Stimulated activated CD8-positive, alpha-beta memory T cell treated with anti-CD3 and anti-CD28 coated beads, Interleukin-7, amount 100 ng/mL, for 24 hours (primary cell): Measurements from ENCODE around the gene PI4K2A.
A peak's percentile ranks its signal among the peaks of the same experiment; 100 is the strongest.

Experiments used
- DNase-seq: peaks from one replicate; pipeline ENCODE4 v3.0.0-alpha.2; 2020; ENCODE audit warnings: low read depth

PI4K2A gene

GRCh38 chr10:97640174-97640867, at the start of gene PI4K2A:
TSS of gene PI4K2A (plus strand) at chr10:97640671. CDS start at chr10:97640743, 72 bp downstream.
- DNase-seq = peak; percentile 98

- DNase-seq = no peak
Observed at GRCh38 chr10:97590748-97591495, 49.5 kb upstream of the PI4K2A start.

DNA sequence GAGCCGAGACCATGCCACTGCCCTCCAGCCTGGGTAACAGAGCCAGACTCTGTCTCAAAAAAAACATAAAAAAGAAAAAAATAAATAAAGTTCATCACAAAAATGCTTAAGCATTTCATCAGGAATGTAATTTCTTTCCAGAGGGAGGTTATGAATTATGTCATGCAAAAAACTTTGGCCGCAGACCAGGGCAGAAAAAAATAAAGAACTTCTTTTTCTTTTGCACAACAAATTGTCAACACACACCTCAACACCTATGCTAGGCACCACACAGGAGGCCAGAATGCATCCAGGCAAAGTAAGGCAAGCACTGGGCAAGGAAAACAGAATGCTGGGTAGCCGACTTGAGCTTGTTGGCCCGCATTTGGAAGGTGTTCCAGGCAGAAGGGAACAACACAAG, 47.0 kb upstream of the PI4K2A start:
- DNase-seq = no peak

GRCh38 chr10:97596101-97597082, 44.1 kb upstream of the PI4K2A start:
- no peak for DNase-seq

GRCh38 chr10:97597778-97598177, 42.7 kb upstream of the PI4K2A start:
- DNase-seq = no peak

DNA sequence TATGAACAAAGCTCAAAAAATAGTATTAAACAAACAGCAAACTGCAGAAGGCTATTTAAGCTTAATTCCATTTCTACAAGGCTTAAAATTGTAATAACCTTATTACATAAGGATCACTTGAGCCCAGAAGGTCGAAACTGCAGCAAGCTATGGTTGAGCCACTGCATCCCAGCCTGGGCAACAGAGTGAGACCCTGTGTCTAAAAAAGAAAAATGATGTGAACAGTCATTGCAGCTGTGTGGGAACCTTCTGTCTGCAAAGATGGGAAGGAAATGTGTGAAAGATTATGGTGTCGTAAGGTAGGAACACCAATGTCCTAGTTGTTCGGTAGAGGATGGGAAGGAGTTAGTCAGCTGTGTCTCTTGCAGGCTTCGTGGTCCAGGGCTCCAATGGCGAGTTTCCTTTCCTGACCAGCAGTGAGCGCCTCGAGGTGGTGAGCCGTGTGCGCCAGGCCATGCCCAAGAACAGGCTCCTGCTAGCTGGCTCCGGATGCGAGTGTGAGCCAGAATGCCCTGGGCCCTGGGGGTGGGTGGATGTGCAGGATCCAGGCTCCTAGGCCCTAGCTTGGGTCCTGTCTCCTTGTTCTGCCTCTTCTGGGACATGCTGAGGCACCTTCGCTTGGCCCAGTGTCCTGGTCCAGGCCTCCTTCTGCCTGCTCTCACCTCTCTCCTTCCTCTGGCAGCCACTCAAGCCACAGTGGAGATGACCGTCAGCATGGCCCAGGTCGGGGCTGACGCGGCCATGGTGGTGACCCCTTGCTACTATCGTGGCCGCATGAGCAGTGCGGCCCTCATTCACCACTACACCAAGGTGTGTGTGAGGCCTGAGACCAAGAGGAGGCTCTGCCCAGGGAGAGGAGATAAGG, 41.8 kb upstream of the PI4K2A start:
- no peak for DNase-seq

DNA sequence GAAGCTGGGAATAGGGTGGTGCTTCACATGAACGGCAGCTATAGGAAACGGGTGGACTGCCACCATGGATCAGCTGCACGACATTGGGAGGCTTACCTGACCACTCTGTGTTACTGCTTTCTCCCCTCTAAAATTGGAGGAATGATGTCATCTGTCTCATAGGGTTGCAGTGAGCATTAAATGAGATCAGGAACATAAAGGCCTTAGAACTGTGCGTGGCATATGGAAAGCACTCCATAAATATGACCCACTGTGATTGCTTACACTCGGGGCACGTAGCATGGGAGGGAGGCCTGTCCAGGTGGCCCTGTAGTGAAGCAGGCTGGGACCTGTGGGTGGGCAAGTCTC, 41.2 kb upstream of the PI4K2A start:
- no peak for DNase-seq

- DNase-seq = no peak
Observed at GRCh38 chr10:97600616-97601015, 39.9 kb upstream of the PI4K2A start.

- DNase-seq = no peak
Observed at GRCh38 chr10:97601268-97602215, 38.9 kb upstream of the PI4K2A start.

GRCh38 chr10:97607095-97607636, 33.3 kb upstream of the PI4K2A start:
- DNase-seq = no peak

GRCh38 chr10:97608991-97609561, 31.4 kb upstream of the PI4K2A start:
- DNase-seq = no peak

- DNase-seq = no peak
Observed at GRCh38 chr10:97611473-97611872, 29.0 kb upstream of the PI4K2A start.

GRCh38 chr10:97612386-97612785, 28.1 kb upstream of the PI4K2A start:
- DNase-seq = no peak

DNA sequence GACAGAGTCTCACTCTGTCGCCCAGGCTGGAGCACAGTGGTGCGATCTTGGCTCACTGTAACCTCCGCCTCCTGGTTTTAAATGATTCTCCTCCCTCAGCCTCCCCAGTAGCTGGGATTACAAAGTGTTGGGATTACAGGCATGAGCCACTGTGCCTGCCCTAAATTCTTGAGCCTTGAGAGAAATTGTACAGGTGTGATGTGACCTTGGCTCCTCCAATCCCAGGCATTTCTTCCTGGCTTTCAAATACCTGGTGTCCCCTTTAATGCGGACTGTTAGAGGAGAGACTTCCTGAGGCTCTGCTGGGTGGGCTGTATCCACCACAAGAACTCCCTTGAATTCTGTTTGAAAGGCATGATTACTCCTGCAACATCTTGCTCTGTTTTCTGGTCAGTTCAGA, 22.2 kb upstream of the PI4K2A start:
- DNase-seq = no peak

- DNase-seq = no peak
Observed at GRCh38 chr10:97618733-97619132, 21.7 kb upstream of the PI4K2A start.

GRCh38 chr10:97623277-97623676, 17.2 kb upstream of the PI4K2A start:
- DNase-seq = no peak

- DNase-seq = no peak
Observed at GRCh38 chr10:97627731-97628130, 12.7 kb upstream of the PI4K2A start.

DNA sequence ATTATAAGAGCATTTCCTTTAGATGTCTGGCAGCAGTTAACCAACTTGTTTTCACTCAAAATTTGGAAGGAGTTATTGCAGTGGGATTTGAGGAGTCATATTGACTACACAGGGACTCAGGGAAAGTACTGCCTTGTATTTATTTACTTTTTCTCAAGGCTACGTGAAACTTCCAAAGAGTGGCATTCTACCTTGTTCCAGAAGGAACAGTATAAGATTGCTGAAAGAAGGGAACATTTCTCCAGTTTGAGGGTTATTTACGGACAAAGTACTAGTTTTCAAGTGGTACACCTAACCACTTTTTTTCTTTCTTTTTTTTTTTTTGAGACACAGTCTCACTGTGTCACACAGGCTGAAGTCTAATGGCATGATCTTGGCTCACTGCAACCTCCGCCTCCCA, 12.2 kb upstream of the PI4K2A start:
- no peak for DNase-seq

DNA sequence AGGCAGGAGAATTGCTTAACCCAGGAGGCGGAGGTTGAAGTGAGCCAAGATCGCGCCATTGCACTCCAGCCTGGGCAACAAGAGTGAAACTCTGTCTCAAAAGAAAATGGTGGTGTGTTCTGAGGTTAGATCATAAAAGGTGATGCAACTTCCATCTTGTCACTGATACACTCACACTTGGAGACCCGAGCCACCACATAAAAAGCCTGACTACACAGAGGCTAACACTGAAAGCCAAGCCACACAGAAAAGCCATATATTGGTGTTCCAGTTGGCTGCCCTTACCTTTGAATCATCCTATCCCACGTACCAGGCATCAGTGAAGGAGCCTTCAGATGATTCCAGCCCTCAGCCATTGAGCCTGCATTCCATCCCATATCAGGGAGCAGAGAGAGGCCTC, 11.2 kb upstream of the PI4K2A start:
- no peak for DNase-seq

DNA sequence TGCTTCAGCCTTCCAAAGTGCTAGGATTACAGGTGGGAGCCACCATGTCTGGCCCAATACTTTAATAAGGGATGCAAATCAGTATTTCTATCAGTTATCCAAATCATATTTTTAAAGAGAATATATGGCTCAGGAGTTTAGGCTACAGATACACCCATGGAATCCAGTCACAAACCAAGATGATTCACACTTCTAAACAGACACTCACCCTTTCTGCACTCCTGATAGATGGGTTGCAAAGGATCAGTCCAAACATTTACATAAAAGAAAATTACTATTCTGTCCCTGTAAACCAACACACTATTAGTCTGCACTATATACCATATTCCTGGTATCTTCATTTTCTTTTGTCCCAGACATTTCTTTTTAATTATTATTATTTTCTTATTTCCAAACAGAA, 9.4 kb upstream of the PI4K2A start:
- DNase-seq = no peak
